Panc1 (cell line): ENCODE results near the gene CARMIL1.

Source experiments
- POLR2AphosphoS5 ChIP-seq: IDR thresholded peaks from 2 replicates; pipeline ENCODE4 v1.6.1; 2012; ENCODE audit warnings: mild to moderate bottlenecking, low read depth, low read length, moderate library complexity
- TF ChIP-seq, protein P1 (sequence below): fragments of 450-650 bp; IDR thresholded peaks from 2 replicates; pipeline ENCODE4 v1.5.1; 2017; ENCODE audit warnings: mild to moderate bottlenecking
- TF ChIP-seq, protein P2 (sequence below), 2 experiments: IDR thresholded peaks; 2 replicates each; pipeline ENCODE4 v1.6.1; 2011 to 2012; ENCODE audit warnings: low read depth in 2 of 2, control low read depth in 1 of 2, low read length in 1 of 2, mild to moderate bottlenecking in 1 of 2, moderate library complexity in 1 of 2; ENCODE audit not compliant: insufficient read depth in 1 of 2

DNA sequence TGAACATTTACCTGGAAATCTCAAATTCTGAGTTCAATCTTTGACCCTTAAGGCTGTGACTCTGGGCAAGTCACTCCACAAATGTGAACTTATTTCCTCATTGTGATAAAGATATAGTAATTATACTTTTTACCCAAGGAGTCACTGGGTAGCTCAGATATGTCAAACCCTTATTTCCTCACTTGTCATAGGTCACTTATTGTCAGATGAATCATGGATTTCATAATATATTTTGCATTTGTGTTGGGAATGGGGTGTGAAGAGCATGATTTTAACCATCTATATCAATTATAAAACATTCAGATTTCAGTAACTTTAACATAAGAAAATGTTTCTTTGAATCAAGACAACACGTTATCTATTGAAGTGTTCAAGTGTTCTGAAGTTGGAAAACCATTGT is 3.7 kb upstream of the CARMIL1 start:
- no peak for TF ChIP-seq POLR2AphosphoS5
- TF ChIP-seq, protein P1, sequence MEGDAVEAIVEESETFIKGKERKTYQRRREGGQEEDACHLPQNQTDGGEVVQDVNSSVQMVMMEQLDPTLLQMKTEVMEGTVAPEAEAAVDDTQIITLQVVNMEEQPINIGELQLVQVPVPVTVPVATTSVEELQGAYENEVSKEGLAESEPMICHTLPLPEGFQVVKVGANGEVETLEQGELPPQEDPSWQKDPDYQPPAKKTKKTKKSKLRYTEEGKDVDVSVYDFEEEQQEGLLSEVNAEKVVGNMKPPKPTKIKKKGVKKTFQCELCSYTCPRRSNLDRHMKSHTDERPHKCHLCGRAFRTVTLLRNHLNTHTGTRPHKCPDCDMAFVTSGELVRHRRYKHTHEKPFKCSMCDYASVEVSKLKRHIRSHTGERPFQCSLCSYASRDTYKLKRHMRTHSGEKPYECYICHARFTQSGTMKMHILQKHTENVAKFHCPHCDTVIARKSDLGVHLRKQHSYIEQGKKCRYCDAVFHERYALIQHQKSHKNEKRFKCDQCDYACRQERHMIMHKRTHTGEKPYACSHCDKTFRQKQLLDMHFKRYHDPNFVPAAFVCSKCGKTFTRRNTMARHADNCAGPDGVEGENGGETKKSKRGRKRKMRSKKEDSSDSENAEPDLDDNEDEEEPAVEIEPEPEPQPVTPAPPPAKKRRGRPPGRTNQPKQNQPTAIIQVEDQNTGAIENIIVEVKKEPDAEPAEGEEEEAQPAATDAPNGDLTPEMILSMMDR = no peak
- TF ChIP-seq, protein P2, sequence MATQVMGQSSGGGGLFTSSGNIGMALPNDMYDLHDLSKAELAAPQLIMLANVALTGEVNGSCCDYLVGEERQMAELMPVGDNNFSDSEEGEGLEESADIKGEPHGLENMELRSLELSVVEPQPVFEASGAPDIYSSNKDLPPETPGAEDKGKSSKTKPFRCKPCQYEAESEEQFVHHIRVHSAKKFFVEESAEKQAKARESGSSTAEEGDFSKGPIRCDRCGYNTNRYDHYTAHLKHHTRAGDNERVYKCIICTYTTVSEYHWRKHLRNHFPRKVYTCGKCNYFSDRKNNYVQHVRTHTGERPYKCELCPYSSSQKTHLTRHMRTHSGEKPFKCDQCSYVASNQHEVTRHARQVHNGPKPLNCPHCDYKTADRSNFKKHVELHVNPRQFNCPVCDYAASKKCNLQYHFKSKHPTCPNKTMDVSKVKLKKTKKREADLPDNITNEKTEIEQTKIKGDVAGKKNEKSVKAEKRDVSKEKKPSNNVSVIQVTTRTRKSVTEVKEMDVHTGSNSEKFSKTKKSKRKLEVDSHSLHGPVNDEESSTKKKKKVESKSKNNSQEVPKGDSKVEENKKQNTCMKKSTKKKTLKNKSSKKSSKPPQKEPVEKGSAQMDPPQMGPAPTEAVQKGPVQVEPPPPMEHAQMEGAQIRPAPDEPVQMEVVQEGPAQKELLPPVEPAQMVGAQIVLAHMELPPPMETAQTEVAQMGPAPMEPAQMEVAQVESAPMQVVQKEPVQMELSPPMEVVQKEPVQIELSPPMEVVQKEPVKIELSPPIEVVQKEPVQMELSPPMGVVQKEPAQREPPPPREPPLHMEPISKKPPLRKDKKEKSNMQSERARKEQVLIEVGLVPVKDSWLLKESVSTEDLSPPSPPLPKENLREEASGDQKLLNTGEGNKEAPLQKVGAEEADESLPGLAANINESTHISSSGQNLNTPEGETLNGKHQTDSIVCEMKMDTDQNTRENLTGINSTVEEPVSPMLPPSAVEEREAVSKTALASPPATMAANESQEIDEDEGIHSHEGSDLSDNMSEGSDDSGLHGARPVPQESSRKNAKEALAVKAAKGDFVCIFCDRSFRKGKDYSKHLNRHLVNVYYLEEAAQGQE (IDR thresholded peaks at IDR 0.05; ENCODE audit: insufficient read depth in 1 of 2, low read depth in 2 of 2, low read length in 1 of 2) = no peak
